RKO (cell line): ENCODE results near the gene GPX4.

Experiments
- DNase-seq: peaks from one replicate; pipeline ENCODE4 v3.0.0-alpha.2; 2016; ENCODE audit warnings: low spot score

Gene GPX4

DNA sequence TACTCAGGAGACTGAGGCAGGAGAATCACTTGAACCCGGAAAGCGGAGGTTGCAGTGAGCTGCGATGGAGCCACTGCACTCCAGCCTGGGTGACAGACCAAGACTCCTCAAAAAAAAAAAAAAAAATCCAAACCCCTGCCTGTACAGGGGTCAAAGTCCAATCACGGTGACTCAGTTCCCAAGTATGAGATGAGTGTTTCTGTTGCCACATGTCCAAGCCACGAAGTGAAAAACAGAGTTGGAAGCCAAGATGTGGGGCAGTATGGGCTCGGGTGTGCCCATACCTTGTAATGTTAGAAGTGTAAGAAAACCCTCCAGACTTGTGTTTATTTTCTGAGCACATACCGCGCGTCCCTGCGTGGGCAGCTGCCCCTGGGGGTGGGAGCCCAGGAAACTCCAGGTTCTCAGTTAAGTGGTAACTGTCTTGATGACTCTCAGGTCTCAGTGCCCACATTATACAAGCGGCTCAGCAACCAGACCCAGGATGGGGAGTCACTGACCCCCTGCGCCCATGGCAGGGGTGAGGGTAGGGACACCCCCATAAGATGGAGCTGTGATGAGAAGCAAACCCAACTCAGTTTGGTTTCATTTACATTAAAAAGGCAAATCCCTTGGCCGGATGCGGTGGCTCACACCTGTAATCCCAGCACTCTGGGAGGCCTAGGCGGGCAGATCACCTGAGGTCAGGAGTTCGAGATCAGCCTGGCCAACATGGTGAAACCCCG is 1.2 kb upstream of the GPX4 start:
- peak; percentile 98 for DNase-seq

- DNase-seq: no peak
Measured at GRCh38 chr19:1103132-1103707, 574 bp upstream of the GPX4 start.

GRCh38 chr19:1104311-1105007 is 665 bp downstream of the GPX4 start:
- peak; percentile 88 for DNase-seq

DNA sequence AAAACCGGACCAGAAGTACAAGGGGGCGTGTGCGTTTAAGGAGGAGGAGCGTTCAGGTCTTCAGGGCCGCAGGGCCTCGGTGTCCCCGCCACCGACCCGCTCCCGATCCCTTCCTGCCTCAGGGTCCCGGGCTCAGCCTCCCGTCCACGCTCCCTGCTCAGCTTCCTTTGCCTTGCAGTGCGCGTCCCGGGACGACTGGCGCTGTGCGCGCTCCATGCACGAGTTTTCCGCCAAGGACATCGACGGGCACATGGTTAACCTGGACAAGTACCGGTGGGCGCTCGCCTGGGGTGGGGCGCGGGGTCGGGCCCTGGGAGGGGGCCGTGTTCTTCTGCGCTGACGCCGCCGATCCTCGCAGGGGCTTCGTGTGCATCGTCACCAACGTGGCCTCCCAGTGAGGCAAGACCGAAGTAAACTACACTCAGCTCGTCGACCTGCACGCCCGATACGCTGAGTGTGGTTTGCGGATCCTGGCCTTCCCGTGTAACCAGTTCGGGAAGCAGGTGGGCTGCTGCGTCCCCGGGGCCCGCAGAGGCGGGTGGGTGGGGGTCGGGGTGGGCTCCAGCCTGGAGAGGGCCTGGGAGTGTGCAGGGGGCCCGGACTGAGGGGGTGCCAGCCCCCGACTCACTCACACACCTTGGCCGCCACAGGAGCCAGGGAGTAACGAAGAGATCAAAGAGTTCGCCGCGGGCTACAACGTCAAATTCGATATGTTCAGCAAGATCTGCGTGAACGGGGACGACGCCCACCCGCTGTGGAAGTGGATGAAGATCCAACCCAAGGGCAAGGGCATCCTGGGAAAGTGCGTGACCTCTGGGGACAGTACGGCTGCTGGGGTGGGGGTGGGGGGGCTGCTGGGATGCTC is 1.4 kb downstream of the GPX4 start:
- DNase-seq: peak; percentile 63

DNA sequence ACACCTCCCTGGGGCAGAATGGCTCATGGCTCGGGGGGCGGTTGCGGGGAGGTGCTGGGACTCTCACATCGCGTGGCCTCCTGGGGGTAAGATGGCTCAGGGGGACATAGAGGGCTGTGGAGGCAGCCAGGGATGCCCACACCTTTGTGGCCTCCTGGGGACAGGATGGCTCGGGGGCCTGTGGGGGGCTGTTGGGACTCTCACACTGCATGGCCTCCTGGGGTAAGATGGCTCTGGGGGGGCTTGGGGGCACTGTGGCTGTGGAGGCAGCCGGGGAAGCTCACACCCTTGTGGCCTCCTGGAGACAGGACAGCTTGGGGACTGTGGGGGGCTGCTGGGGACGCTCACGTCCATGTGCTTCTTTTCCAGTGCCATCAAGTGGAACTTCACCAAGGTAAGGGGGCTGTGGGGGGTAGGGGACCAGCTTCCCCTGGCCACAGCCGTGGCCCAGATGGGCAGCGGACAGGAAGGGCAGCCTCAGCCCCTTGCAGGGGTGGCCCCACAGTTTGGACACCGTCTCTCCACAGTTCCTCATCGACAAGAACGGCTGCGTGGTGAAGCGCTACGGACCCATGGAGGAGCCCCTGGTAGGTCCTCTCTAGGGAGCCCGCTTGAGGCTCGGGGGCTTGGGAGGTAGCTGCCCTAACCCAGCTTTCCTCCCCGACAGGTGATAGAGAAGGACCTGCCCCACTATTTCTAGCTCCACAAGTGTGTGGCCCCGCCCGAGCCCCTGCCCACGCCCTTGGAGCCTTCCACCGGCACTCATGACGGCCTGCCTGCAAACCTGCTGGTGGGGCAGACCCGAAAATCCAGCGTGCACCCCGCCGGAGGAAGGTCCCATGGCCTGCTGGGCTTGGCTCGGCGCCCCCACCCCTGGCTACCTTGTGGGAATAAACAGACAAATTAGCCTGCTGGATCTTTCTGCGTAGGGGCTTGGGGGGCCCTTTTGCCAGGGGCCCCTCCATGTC is 2.4 kb downstream of the GPX4 start:
- no peak for DNase-seq

DNA sequence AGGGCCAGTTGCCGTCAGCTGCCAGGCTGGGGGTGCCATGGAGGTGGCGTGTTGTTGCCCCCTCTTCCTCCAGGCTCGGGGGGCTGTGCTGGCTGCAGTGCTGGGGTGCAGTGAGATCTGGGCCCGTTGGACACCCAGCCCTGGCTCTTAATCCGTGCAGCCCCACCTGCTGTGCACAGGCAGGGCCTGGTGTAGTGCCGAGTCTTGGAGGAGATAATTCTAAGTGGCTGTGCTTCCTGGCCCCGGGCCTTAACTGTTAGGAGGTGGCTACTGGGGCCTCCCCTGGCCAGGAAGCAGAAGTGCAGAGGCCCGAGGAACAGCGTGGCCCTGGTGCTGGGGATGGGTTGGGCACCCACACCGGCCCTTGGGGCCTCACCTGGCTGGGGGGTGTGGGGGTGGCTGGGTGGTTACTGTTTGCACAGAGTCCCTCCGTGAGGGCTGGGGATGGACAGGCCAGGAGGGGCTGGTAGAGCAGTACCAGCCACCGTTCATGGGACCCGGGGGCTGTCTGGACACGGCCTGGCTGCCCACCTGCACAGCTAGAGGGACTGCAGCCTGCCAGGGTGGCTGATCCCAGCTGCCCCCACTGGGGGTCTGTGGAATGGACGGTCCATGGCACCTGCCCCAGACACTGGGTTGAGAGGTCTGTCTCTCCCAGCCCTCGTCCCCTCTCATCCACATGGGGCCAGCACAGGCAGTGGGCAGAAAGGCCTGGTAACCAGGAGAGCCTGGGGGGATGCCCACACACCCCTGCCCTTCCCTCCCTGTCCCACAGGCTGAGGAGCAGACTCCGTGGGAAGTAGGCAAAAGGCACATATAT is 3.3 kb downstream of the GPX4 start:
- DNase-seq: peak; percentile 79

GRCh38 chr19:1107661-1108261 is 4.0 kb downstream of the GPX4 start:
- no peak for DNase-seq

- no peak for DNase-seq
Measured at GRCh38 chr19:1108291-1109031, 4.7 kb downstream of the GPX4 start.

DNA sequence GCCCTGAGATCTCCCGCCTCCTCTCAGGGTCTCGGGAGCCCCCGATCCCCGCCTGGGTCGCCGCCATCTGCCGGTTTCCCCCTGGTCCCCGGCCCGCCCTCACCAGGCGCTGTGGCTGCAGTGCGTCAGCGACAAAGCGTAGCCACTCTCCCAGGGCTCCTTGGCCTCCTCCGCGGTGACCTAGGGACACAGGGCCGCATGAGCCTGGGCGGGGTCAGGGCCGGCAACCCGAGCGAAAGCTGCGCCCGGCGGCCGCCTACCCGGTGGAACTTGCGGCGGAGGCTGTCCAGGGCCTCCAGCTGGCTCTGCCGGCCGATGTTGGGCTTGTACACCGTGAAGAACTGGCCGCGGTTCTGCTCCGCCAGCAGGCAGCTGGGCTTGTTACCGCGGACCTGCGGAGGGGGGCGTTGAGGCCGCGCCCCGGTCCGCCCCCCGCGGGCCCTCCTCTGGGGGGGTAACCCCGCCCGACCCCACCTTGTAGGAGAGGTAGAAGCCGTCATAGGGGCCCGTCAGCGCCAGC is 5.3 kb downstream of the GPX4 start:
- DNase-seq: no peak

- DNase-seq: no peak
Measured at GRCh38 chr19:1109697-1110671, 6.2 kb downstream of the GPX4 start.

GRCh38 chr19:1110809-1111640 is 7.2 kb downstream of the GPX4 start:
- peak; percentile 34 for DNase-seq

- no peak for DNase-seq
Measured at GRCh38 chr19:1111641-1112267, 8.0 kb downstream of the GPX4 start.

DNA sequence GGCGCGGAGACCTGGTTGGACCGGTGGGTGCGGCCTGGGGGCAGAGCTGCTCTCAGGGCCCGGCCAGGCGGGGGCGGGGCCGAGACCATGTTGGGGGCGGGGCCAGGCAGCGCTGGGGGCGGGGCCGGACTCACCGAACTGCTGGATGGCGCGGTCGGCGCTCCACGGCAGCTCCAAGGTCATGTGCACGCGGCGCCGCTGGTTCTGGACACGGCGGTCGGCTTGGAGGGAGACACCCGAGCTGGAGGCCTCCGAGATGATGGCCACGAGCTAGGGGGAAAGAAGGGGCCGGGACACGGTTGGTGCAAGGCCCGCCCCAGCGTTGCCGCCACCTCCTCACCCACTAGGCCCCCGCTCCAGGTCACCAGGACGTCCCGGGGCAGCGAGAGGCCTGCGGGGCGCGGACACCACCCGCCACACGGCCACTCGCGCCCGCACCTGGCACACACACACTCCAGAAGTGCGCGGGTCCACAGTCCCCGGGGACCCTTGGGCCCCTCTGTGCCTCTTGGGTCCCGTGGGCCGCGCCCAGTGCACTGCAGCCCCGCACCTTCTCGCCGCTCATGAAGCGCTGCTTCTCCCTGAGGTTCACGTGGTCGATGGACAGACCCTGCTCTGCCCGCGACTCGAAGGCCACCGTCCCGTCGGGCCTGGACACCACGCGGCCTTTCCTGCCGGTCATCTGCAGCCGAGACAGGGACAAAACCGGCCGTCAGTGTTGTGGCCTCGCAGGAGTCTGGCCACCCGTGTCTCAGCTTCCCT is 8.7 kb downstream of the GPX4 start:
- no peak for DNase-seq

DNA sequence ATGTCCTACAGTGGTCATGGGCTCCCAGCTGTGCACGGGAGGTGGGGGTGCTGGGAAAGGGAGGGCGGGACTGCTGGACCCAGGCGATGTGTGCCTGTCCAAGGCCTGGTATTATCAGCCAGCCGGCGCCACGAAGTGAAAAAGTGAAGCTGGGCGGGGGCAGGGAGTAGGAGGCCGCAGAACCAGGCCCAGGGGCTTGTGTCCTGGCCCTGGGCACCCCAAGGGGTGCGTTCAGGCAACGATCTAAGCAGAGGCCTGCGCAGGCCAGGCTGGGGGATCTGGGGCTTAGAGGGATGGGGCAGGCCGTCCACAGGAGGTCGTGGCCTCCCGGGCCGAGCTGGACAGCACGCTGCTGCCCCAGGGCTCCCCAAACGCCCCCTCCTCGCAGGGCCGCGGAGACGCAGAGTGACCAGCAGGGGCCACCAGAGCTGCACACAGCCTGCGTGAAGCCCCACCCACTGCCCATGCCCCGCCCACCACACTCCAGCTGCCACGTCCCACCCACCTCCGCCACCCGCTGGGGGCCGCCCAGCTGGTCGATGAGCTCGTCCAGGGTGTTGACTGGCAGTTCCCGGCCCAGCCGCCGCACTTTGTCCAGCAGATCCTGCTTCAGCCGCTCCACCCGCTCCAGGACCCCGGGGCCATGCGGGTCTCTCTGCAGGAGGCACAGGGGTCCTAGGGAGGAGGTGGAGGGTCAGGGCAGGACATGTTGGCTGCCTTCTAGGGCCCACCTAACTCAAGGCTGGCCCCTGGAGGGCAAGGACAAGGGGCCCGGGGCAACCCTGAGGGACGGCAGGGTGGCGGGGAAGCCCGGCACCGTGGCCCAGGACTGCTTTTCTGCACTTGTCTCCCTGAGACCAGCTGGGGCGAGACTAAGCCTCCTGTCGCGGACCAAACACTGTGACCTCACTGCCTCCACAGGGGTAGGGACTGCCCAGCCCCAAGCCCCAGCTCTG is 9.5 kb downstream of the GPX4 start:
- peak; percentile 92 for DNase-seq
